K562 (cell line): ENCODE results near the gene SMAD3. TPM values are rescaled to one million over a fixed set of nuclear protein-coding genes. Genes with fewer than 3 reads are reported as not detected.
A peak's percentile ranks its signal among the peaks of the same experiment; 100 is the strongest.

Experiments used
- ATAC-seq: fragments of 200-7000 bp; cut with Tn5 transposase; 3 replicates; pipeline ENCODE4 v1.9.1; 2020; ENCODE audit warnings: moderate library complexity
- BruUV-seq: library from RNA; stranded (reverse); fragments of 400-500 nt; replicated peaks from 2 replicates; lab custom pipeline; 2021; lab: Mats Ljungman, UMichigan
- CTCF ChIA-PET: fragments of 300-600 bp; formaldehyde crosslinking; extraction: SDS; loops from one replicate; lab custom pipeline; 2021; ENCODE audit warnings: low intra/inter-chr PET ratio; lab: Yijun Ruan, JAX
- POLR2A ChIA-PET: fragments of 300-600, 350-650 bp; sonication (Branson Sonifier 250); formaldehyde crosslinking; extraction: SDS; loops from one replicate; lab custom pipeline; 2021; ENCODE audit warnings: antibody characterized with exemption, inconsistent platforms; lab: Yijun Ruan, JAX
- DNase-seq, 4 experiments: peaks; one replicate each; pipeline versions ENCODE4 v3.0.0 to v3.0.0-alpha.2; 2011 to 2018; ENCODE audit warnings: low spot score in 3 of 4, mixed read lengths in 3 of 4; ENCODE audit errors: extremely low read depth in 1 of 4
- FAIRE-seq: peaks from 2 replicates; lab custom pipeline; 2011; peaks lifted over from hg19 to GRCh38; lab: Jason Lieb, UNC
- H2AFZ ChIP-seq: 2 replicates; pipeline ENCODE4 v1.6.0; 2011; ENCODE audit warnings: low read depth, low read length, control low read depth, inconsistent platforms
- H3K27ac ChIP-seq: fragments of 200-600 bp; 3 replicates; pipeline ENCODE4 v1.8.0; 2011; ENCODE audit warnings: low read depth, mild to moderate bottlenecking, control low read depth, inconsistent platforms, low read length, moderate library complexity, mixed read lengths; ENCODE audit errors: extremely low read depth
- H3K27me3 ChIP-seq, 2 experiments: fragments of 300-600 bp in 1 of 2; 2 replicates in 1 of 2; 3 replicates in 1 of 2; pipeline versions ENCODE4 v1.6.0 to v1.8.0; 2011; ENCODE audit warnings: inconsistent platforms in 2 of 2, low read length in 2 of 2, mild to moderate bottlenecking in 1 of 2, mixed read lengths in 1 of 2, moderate library complexity in 1 of 2; ENCODE audit not compliant: control insufficient read depth in 2 of 2, insufficient read depth in 2 of 2
- H3K36me3 ChIP-seq: fragments of 300-600 bp; 3 replicates; pipeline ENCODE4 v1.8.0; 2011; ENCODE audit warnings: mild to moderate bottlenecking, low read length, inconsistent platforms; ENCODE audit not compliant: control insufficient read depth, insufficient read depth
- H3K4me1 ChIP-seq, 2 experiments: fragments of 200-600 bp in 1 of 2; replicated peaks in 1 of 2; 2 replicates in 1 of 2; 3 replicates in 1 of 2; pipeline versions ENCODE4 v1.5.1 to v1.8.0; 2011; ENCODE audit warnings: inconsistent platforms in 2 of 2, low read length in 2 of 2, mild to moderate bottlenecking in 1 of 2, mixed read lengths in 1 of 2, moderate library complexity in 1 of 2; ENCODE audit not compliant: control insufficient read depth in 2 of 2, insufficient read depth in 2 of 2
- H3K4me2 ChIP-seq: 2 replicates; pipeline ENCODE4 v1.6.1; 2011; ENCODE audit warnings: low read length, control low read depth, inconsistent platforms, mixed read lengths; ENCODE audit not compliant: insufficient read depth
- H3K4me3 ChIP-seq: fragments of 200-600 bp; sonication (generic), shearing (Covaris generic); 2 replicates; pipeline ENCODE4 v1.5.1; 2016; ENCODE audit warnings: control low read depth, inconsistent platforms
- H3K79me2 ChIP-seq: fragments of 200-600 bp; 3 replicates; pipeline ENCODE4 v1.8.0; 2011; ENCODE audit warnings: low read length, inconsistent platforms; ENCODE audit not compliant: control insufficient read depth, insufficient read depth
- H3K9ac ChIP-seq, 2 experiments: 2 replicates each; pipeline versions ENCODE4 v1.6.0 to v1.6.1; 2011; ENCODE audit warnings: low read depth in 2 of 2, low read length in 2 of 2, control low read depth in 1 of 2, inconsistent platforms in 1 of 2, mild to moderate bottlenecking in 1 of 2, mixed read lengths in 1 of 2; ENCODE audit not compliant: insufficient read depth in 1 of 2
- H3K9me1 ChIP-seq: one replicate; pipeline ENCODE4 v1.6.0; 2011; ENCODE audit warnings: inconsistent platforms, mild to moderate bottlenecking, low read length, moderate library complexity; ENCODE audit not compliant: control insufficient read depth, insufficient read depth
- H3K9me3 ChIP-seq: replicated peaks from 2 replicates; pipeline ENCODE4 v1.5.1; 2011; ENCODE audit warnings: low read depth, low read length, inconsistent platforms; ENCODE audit not compliant: control insufficient read depth, insufficient read depth
- H4K20me1 ChIP-seq: replicated peaks from 2 replicates; pipeline ENCODE4 v1.6.1; 2011; ENCODE audit warnings: low read length, inconsistent platforms, mixed read lengths; ENCODE audit not compliant: control insufficient read depth, insufficient read depth
- BCOR ChIP-seq: fragments of 450-650 bp; IDR thresholded peaks from 2 replicates; pipeline ENCODE4 v1.6.1; 2016
- CSDE1 ChIP-seq, 2 experiments: fragments of 450-650 bp; IDR thresholded peaks; 2 replicates each; pipeline ENCODE4 v1.6.1; 2016; ENCODE audit warnings: mild to moderate bottlenecking in 1 of 2
- ESRRA ChIP-seq: fragments of 450-650 bp; IDR thresholded peaks from 2 replicates; pipeline ENCODE4 v1.6.1; 2014; ENCODE audit warnings: low read depth, mild to moderate bottlenecking, moderate library complexity, borderline replicate concordance
- KDM1A ChIP-seq, 2 experiments: fragments of 450-650 bp; IDR thresholded peaks; 2 replicates each; pipeline ENCODE4 v1.6.1; 2016; ENCODE audit warnings: mild to moderate bottlenecking in 2 of 2
- RBM25 ChIP-seq: fragments of 200-400 bp; formaldehyde crosslinking; IDR thresholded peaks from 2 replicates; pipeline ENCODE4 v1.6.1; 2018; ENCODE audit warnings: low read length, low read depth, moderate library complexity; ENCODE audit not compliant: severe bottlenecking
- ZNF444 ChIP-seq: fragments of 250-450 bp; sonication (Bioruptor Pico); IDR thresholded peaks from 2 replicates; pipeline ENCODE4 v1.4.0; 2020; ENCODE audit warnings: mild to moderate bottlenecking, moderate library complexity
- WGBS: fragments of 100-300 bp; shearing (Covaris generic); methylation state at CpG from one replicate; pipeline ENCODE4 v1.1.6; 2016; ENCODE audit warnings: low coverage, mixed read lengths; ENCODE audit not compliant: insufficient coverage; ENCODE audit errors: missing lambda C conversion rate; 5-methylcytosine and 5-hydroxymethylcytosine counted together
- in situ Hi-C: fragments of 300-500 bp; cut with MboI; formaldehyde crosslinking; loops from 4 replicates; pipeline ENCODE4 v1.15.0; 2018; ENCODE audit warnings: inconsistent platforms, mixed read lengths
- intact Hi-C: fragments of 100-400 bp; cut with micrococcal nuclease; formaldehyde crosslinking; loops from 2 replicates; pipeline ENCODE4 v1.14.2; 2022
- polyA plus RNA-seq, 8 experiments: library from polyadenylated mRNA; depleted of rRNA in 4 of 8; stranded (reverse) in 5 of 8; unstranded in 3 of 8; fragments of >200 nt; fragmentation: Nextera tagmentation in 2 of 8; fragmentation: Illumina TruSeq in 1 of 8; extraction: Ambion mirVana in 2 of 8; extraction: Trizol in 1 of 8; gene quantifications; 2 replicates each; pipeline versions ENCODE4 v1.2.1 to v1.2.3, GENCODE V29; 2011 to 2014; ENCODE audit warnings: inconsistent platforms in 1 of 8, missing spikeins in 1 of 8
- total RNA-seq, 7 experiments: library from RNA; depleted of rRNA in 6 of 7; stranded (reverse); fragments of >200 nt in 6 of 7; fragmentation: Illumina TruSeq in 2 of 7; extraction: Trizol in 2 of 7; gene quantifications; 2 replicates each; pipeline versions ENCODE4 v1.2.1 to v1.2.3, GENCODE V29; 2011 to 2021; ENCODE audit warnings: low replicate concordance in 1 of 7
- TF ChIP-seq, protein P1 (sequence below): fragments of 450-650 bp; formaldehyde crosslinking; IDR thresholded peaks from 2 replicates; pipeline ENCODE4 v1.4.0; 2020; ENCODE audit warnings: mild to moderate bottlenecking, moderate library complexity

SMAD3 gene
- total and polyA plus RNA-seq, 9 of the 15 experiments (the other 6 are each of a cell fraction or from before 2014, with no cell fraction given) = 4.3 to 39.2 (median 11.1) TPM

DNA sequence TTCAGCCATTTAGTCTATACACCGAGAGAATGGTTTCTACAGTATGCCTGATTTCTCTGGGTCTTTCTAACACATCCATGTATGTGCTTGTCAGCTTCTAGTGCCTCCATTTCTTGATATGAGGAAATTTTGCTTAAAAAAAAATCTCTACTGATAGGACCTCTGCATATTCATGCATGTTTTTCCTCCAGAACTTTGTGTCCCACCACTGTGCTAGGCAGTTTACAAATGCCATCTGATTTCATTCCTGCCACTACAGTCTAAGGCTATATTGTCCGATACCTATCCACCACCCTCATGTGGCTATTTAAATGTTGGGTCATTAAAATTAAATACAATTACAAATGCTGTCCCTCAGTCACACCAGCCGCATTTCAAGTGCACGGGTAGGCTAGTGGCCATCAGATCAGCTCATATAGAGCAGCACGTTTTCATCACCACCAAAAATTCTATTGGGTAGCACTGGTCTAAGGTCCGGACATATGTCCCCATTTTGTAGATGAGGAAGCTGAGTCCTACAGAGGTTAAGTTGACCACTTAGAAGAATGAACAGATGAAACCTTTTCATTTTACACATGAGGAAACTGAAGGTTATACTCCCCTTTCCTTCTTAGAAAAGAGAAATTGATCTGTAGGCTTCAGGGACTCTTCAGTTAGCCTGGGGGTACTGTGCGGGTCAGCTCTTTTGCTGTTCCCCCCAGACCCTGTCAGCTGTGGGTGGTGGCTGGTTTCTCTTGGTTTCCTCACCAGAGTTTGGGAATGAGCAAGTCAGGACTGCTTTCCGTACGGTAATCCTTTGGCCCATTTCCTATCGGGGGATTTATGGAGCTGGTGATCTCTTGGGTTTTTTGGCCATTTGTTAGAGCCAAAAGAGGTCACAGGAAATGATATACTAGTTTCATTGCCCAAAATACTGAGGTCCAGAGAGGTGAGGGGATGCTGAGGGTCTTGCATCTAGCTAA lies 56.5 kb downstream of the SMAD3 start:
- Histone ChIP-seq H3K9me1 (no peaks in the 10 kb centered on the region), H3K4me2 (no peak overlapping the region), H3K9me3 (no peaks in the 10 kb centered on the region)
- FAIRE-seq = no peak
- TF ChIP-seq BCOR (peak; percentile 65; the same call in 1 of the 2 replicates), ZNF444 (CRISPR knock-in tag) (no peak), RBM25 (peak; percentile 77), CSDE1 (IDR thresholded peaks at IDR 0.05) (no peak), KDM1A (IDR thresholded peaks at IDR 0.05) (peak in 1 of 2 experiments; percentile 35; a peak in 1 of 4 replicates), ESRRA (peak; percentile 41; the same call in 1 of the 2 replicates)
- TF ChIP-seq, protein P1, sequence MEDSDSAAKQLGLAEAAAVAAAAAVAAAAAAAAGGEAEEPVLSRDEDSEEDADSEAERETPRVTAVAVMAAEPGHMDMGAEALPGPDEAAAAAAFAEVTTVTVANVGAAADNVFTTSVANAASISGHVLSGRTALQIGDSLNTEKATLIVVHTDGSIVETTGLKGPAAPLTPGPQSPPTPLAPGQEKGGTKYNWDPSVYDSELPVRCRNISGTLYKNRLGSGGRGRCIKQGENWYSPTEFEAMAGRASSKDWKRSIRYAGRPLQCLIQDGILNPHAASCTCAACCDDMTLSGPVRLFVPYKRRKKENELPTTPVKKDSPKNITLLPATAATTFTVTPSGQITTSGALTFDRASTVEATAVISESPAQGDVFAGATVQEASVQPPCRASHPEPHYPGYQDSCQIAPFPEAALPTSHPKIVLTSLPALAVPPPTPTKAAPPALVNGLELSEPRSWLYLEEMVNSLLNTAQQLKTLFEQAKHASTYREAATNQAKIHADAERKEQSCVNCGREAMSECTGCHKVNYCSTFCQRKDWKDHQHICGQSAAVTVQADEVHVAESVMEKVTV (CRISPR knock-in tag) = no peak
- TF ChIP-seq, all 486 proteins: peak for 4
- WGBS = 85% methylated on average over 10 of the region's 10 CpGs
- CTCF ChIA-PET = no interaction called here
- peaks cover 36 to 70% of the 10 kb centered on the region in 2 experiments for H3K4me1 ChIP-seq
- H4K20me1 ChIP-seq = no peaks in the 10 kb centered on the region; the same call in 1 of the 2 replicates
- H2AFZ ChIP-seq = no peak overlapping the region
- H3K4me3 ChIP-seq = no peak overlapping the region
- no peaks in the 10 kb centered on the region for H3K27me3 ChIP-seq
- peaks cover 49% of the 10 kb centered on the region for H3K79me2 ChIP-seq
- H3K9ac ChIP-seq = peak overlapping the region in 1 of 2 experiments; percentile 1; a peak in 1 of 4 replicates
- no TSS peak for BruUV-seq
- POLR2A ChIA-PET = interaction anchor here (0.5 to 2.1 kb wide), 5 partner anchors 11 to 909 kb away, joined by 3 to 6 read pairs (median 4); no protein-coding TSS in a partner anchor
- intact Hi-C loops = no loop called here
- peak overlapping the region; percentile 58; the same call in 1 of the 3 replicates for H3K27ac ChIP-seq
- peaks cover 4% of the 10 kb centered on the region; the same call in 1 of the 3 replicates for H3K36me3 ChIP-seq
- ATAC-seq (no peak), DNase-seq (no peak)
- in situ Hi-C loops = no loop called here
